SK-N-MC (cell line): Measurements from ENCODE around the gene ZMIZ1.

ENCODE experiments used
- EZH2 ChIP-seq: fragments of 200-600 bp; sonication (generic); IDR thresholded peaks from one replicate; pipeline ENCODE4 v1.6.1; 2017; ENCODE audit warnings: antibody characterized with exemption
- POLR2AphosphoS5 ChIP-seq: IDR thresholded peaks from 2 replicates; pipeline ENCODE4 v1.6.1; 2012; ENCODE audit warnings: mild to moderate bottlenecking, low read depth, low read length, borderline replicate concordance

DNA sequence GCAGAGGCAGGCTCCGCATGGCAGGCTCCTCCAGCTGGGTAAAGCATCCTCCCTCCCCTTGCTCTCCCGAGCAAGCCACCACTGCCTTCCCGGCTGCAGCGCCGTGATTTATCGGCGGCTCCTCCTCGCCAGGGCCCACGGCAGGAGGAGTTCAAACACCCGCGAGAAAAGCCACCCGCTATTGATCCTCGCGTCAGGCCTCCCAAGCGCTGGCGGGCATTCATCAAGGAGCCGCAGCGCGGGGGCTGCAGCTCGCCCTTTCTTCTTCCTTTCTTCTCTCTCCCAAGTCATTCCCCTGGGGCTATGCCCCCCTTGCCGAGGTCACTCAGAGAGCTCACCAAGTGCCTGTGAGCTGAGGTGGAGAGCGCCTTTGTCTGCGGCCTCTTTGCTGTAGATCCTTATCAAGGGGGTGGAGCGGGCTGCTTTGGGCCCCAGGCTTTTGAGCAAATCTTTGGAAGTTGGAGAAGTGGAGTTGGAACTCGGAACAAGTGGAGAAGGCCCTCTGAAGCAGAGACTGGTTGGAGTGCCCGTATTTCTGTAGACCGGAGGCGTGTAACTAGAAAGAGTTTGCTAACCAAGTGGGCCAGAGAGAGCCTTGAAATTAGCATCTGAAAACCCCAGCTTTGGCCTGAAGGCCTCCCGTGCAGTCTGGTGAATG lies 171.3 kb downstream of the ZMIZ1 start:
- no peak for TF ChIP-seq EZH2
- no peak for TF ChIP-seq POLR2AphosphoS5
